HG03175 (cell line): ENCODE results near the gene SERINC5.
"Not testable (repeated sequence)": the region's sequence is repeated elsewhere in the genome, so short reads cannot be mapped to it uniquely, and the experiment has no call there.

Source experiments
- ATAC-seq: cut with Tn5 transposase; IDR thresholded peaks from one replicate; pipeline ENCODE4 v1.9.1; 2021; ENCODE audit warnings: mild to moderate bottlenecking, moderate library complexity; ENCODE audit not compliant: unreplicated experiment

SERINC5 gene

GRCh38 chr5:80204808-80205614 lies 50.8 kb downstream of the SERINC5 start:
- no peak for ATAC-seq

- not testable (repeated sequence) for ATAC-seq
These were observed 54.1 kb downstream of the SERINC5 start for GRCh38 chr5:80201763-80202162.

- no peak for ATAC-seq
These were observed 56.9 kb downstream of the SERINC5 start for GRCh38 chr5:80198920-80199319.

GRCh38 chr5:80198399-80198798 lies 57.4 kb downstream of the SERINC5 start:
- ATAC-seq, result no peak

GRCh38 chr5:80195837-80196400 lies 59.9 kb downstream of the SERINC5 start:
- ATAC-seq, result no peak

- no peak for ATAC-seq
These were observed 61.4 kb downstream of the SERINC5 start for GRCh38 chr5:80194468-80194867.

- ATAC-seq, result no peak
These were observed 62.4 kb downstream of the SERINC5 start for GRCh38 chr5:80193401-80193800.

- ATAC-seq, result no peak
These were observed 63.2 kb downstream of the SERINC5 start for GRCh38 chr5:80192507-80193241.

GRCh38 chr5:80191991-80192398 lies 63.9 kb downstream of the SERINC5 start:
- no peak for ATAC-seq

GRCh38 chr5:80191397-80191796 lies 64.5 kb downstream of the SERINC5 start:
- ATAC-seq, result no peak

- no peak for ATAC-seq
These were observed 64.9 kb downstream of the SERINC5 start for GRCh38 chr5:80190960-80191359.

GRCh38 chr5:80189701-80190100 lies 66.1 kb downstream of the SERINC5 start:
- ATAC-seq, result no peak

GRCh38 chr5:80189201-80189600 lies 66.6 kb downstream of the SERINC5 start:
- ATAC-seq, result no peak

GRCh38 chr5:80187421-80188090 lies 68.3 kb downstream of the SERINC5 start:
- ATAC-seq, result no peak

GRCh38 chr5:80185535-80185934 lies 70.3 kb downstream of the SERINC5 start:
- ATAC-seq, result not testable (repeated sequence)

GRCh38 chr5:80185095-80185494 lies 70.8 kb downstream of the SERINC5 start:
- ATAC-seq, result no peak

GRCh38 chr5:80184235-80185023 lies 71.4 kb downstream of the SERINC5 start:
- ATAC-seq, result no peak

GRCh38 chr5:80183728-80184234 lies 72.1 kb downstream of the SERINC5 start:
- ATAC-seq, result not testable (repeated sequence)

- no peak for ATAC-seq
These were observed 72.9 kb downstream of the SERINC5 start for GRCh38 chr5:80182809-80183580.
